ENCODE results near the gene CRYBB3. TPM values are rescaled to one million over a fixed set of nuclear protein-coding genes. Genes with fewer than 3 reads are reported as not detected.
A peak's percentile ranks its signal among the peaks of the same experiment; 100 is the strongest.

CRYBB3 gene
- total and polyA plus RNA-seq, 2 of the 13 experiments (the other 11 are each of a cell fraction or from before 2014, with no cell fraction given), result 0.18 to 0.28 TPM

- TF ChIP-seq ZNF354B (CRISPR knock-in tag; IDR thresholded peaks at IDR 0.05) (no peak), ZNF691 (CRISPR knock-in tag; IDR thresholded peaks at IDR 0.05; ENCODE audit: borderline replicate concordance, low read depth) (0 out of 2 replicates have a peak, but pooled peaks have one; percentile 12), ZNF3 (CRISPR knock-in tag; IDR thresholded peaks at IDR 0.05) (peak; percentile 96), ARID2 (CRISPR knock-in tag; IDR thresholded peaks at IDR 0.05; ENCODE audit: borderline replicate concordance) (no peak), ZNF7 (CRISPR knock-in tag; IDR thresholded peaks at IDR 0.05) (peak; percentile 87), GFI1 (CRISPR knock-in tag; IDR thresholded peaks at IDR 0.05; ENCODE audit: borderline replicate concordance) (peak; percentile 90), ZBTB1 (CRISPR knock-in tag; IDR thresholded peaks at IDR 0.05; ENCODE audit: borderline replicate concordance) (no peak), ZNF770 (CRISPR knock-in tag; IDR thresholded peaks at IDR 0.05) (peak; percentile 100), KLF13 (CRISPR knock-in tag; IDR thresholded peaks at IDR 0.05) (no peak), ARID5B (CRISPR knock-in tag; IDR thresholded peaks at IDR 0.05) (peak; percentile 55; the same call in 1 of the 2 replicates)
- TF ChIP-seq, protein P1, sequence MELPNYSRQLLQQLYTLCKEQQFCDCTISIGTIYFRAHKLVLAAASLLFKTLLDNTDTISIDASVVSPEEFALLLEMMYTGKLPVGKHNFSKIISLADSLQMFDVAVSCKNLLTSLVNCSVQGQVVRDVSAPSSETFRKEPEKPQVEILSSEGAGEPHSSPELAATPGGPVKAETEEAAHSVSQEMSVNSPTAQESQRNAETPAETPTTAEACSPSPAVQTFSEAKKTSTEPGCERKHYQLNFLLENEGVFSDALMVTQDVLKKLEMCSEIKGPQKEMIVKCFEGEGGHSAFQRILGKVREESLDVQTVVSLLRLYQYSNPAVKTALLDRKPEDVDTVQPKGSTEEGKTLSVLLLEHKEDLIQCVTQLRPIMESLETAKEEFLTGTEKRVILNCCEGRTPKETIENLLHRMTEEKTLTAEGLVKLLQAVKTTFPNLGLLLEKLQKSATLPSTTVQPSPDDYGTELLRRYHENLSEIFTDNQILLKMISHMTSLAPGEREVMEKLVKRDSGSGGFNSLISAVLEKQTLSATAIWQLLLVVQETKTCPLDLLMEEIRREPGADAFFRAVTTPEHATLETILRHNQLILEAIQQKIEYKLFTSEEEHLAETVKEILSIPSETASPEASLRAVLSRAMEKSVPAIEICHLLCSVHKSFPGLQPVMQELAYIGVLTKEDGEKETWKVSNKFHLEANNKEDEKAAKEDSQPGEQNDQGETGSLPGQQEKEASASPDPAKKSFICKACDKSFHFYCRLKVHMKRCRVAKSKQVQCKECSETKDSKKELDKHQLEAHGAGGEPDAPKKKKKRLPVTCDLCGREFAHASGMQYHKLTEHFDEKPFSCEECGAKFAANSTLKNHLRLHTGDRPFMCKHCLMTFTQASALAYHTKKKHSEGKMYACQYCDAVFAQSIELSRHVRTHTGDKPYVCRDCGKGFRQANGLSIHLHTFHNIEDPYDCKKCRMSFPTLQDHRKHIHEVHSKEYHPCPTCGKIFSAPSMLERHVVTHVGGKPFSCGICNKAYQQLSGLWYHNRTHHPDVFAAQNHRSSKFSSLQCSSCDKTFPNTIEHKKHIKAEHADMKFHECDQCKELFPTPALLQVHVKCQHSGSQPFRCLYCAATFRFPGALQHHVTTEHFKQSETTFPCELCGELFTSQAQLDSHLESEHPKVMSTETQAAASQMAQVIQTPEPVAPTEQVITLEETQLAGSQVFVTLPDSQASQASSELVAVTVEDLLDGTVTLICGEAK (IDR thresholded peaks at IDR 0.05), result no peak
- TF ChIP-seq, protein P1 (CRISPR knock-in tag; IDR thresholded peaks at IDR 0.05), result 0 out of 2 replicates have a peak, but pooled peaks have one; percentile 31
Observed at GRCh38 chr22:25169278-25170031, 30.2 kb upstream of the CRYBB3 start (continued).

Measured in HepG2 (cell line).